Measurements from ENCODE around the gene RIPK3.

RIPK3 gene

DNA sequence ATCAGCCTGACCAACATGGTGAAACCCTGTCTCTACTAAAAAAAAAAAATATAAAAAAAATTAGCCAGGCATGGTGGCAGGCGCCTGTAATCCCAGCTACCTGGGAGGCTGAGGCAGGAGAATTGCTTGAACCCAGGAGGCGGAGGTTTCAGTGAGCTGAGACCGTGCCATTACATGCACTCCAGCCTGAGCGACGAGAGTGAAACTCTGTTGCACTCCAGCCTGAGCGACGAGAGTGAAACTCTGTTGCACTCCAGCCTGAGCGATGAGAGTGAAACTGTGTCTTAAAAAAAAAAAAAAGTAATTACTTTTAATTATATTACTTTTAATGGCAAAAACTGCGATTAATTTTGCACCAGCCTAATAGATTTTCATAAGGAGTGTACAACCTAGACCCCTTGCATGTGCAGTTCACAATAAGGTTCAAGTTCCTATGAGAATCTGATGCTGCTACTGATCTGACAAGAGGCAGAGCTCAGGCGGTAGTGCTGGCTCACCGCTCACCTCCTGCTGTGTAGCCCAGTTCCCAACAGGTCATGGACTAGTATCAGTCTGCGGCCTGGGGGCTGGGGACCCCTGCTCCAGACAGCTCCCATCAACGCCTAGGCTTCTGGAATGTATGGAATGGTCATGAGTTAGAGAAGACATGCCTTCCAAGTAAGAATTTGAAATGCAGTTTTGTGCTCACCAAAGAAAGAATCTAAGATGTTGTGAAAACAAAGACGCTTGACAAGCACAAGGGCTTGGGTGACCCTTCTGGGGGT lies 18.4 kb downstream of the RIPK3 start:
- no peak for DNase-seq

DNA sequence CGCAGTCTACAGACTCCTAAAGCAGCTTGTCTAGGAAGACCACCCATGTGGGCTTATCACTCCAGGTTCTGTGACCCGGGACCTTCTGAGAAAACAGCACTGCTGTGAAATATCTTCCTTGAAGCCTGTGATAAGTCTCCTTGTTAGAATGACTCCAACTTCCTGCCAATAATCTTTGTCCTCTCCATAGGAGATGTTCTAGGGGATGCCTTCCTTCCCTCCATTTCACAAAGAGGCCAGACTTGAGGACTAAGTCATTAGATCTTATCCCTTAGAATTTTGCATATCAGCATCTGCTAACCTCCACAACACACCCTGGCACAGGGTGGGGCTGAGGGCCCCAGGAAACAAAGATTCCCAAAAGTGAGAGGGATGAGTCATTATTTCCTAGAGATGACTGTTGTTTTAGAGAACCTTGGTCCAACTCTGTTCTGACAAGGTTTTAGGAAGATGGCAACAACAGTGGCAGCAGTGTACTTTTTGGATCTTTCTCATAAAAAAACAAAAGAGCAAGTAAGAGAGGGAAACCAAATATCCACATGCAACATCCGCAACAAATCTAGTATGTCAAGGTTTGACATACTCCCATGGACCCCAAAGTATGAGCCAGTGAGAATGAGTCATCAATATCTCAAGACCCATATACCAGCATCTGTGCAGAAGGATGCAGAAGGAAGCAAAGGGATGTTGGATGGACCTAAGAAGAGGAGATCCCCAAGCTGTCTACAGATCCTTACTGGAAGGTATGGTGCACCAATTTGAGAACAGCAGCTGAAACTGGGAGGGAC lies 22.5 kb downstream of the RIPK3 start:
- DNase-seq, result peak; percentile 16

- no peak for DNase-seq
These were observed 23.2 kb downstream of the RIPK3 start for GRCh38 chr14:24316597-24316950.

- no peak for DNase-seq
These were observed 23.8 kb downstream of the RIPK3 start for GRCh38 chr14:24315807-24316596.

GRCh38 chr14:24315243-24315806 lies 24.5 kb downstream of the RIPK3 start:
- DNase-seq, result no peak

DNA sequence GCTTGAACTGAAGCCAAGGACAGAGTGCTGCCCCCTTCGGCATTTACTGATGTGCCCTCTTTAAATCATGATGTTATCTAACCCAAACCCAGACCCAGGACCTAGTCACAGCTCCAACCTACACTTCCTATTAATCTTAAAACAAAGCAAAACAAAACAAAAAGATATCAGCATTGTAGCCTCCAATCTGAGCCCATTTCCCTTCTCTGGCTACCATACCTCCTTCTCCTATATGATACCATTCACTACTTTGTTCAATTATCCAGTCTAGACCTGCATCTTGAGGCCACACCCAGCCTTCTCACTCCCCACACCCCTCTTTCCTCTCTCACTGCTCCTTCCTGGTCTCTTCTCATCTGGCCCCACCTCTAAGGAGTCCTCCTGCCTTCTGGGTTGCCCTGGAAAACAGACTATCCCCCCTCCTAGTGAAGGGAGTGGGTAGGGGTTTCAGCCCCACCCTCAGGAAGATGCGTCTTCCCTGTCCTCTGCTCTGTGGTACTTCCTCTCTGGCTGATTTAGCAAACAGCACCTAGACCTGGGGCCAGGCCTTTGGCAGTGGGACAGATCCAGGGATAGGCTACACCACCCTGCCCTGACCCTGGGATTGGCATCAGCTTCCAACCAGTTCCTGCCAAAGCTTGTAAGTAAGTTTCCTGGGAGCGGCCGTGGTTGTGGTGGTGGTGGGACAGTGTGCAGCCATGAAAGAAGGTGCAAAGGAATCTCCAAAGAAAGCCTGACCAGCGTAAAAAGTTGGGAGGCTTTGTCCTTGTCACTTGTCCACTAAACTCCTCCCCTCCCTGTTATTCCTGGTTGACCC lies 25.2 kb downstream of the RIPK3 start:
- no peak for DNase-seq

- no peak for DNase-seq
These were observed 25.9 kb downstream of the RIPK3 start for GRCh38 chr14:24313913-24314312.

GRCh38 chr14:24312736-24313507 lies 26.9 kb downstream of the RIPK3 start:
- no peak for DNase-seq

- DNase-seq, result no peak
These were observed 27.8 kb downstream of the RIPK3 start for GRCh38 chr14:24311837-24312615.

GRCh38 chr14:24310646-24311604 lies 28.9 kb downstream of the RIPK3 start, which contains the start of gene LTB4R:
Gene LTB4R (plus strand): TSS chr14:24311502. CDS start chr14:24315652, 4,150 bp downstream.
- peak; percentile 60 for DNase-seq

- no peak for DNase-seq
These were observed 29.5 kb downstream of the RIPK3 start for GRCh38 chr14:24310265-24310645.

DNA sequence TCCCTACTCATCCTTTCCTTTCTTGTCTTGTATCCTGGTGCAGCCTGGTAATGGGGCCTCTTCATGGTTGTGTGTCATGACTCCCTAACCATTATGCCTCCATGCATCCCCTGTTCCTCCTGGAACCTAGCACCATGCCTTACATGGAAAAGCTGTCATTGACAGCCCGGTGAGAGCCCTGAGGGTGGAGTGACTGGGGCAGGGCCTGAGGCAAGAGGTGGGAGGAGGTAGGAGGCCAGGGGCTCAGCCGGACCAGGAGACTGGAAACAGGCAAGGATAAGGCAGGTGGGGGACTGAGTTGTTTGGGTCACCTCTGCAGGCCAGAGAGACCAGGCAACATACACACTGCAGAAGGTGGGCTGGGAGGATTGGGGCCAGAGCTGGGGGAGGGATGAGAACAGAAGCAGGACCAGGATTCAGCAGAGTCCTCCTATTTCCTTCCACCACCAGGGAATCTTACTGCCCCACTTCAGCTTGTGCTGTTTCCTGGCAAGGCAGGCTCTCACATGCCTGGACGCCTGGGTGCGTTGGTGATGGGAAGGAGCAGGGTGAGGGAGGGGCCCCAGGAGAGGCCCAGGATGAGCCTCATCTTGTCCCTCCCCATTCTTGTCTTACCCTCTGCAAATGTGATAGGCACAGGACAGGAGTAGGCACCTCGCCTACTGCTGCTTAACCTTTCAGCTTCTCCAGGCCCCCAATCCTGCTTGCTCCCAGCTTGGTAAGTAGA lies 30.1 kb downstream of the RIPK3 start, which contains the start of gene LTB4R2:
LTB4R2 (plus strand) TSS at position 603 of the 727 bp plus-strand sequence. CDS start 525 bp downstream, outside the sequence.
- DNase-seq, result no peak

DNA sequence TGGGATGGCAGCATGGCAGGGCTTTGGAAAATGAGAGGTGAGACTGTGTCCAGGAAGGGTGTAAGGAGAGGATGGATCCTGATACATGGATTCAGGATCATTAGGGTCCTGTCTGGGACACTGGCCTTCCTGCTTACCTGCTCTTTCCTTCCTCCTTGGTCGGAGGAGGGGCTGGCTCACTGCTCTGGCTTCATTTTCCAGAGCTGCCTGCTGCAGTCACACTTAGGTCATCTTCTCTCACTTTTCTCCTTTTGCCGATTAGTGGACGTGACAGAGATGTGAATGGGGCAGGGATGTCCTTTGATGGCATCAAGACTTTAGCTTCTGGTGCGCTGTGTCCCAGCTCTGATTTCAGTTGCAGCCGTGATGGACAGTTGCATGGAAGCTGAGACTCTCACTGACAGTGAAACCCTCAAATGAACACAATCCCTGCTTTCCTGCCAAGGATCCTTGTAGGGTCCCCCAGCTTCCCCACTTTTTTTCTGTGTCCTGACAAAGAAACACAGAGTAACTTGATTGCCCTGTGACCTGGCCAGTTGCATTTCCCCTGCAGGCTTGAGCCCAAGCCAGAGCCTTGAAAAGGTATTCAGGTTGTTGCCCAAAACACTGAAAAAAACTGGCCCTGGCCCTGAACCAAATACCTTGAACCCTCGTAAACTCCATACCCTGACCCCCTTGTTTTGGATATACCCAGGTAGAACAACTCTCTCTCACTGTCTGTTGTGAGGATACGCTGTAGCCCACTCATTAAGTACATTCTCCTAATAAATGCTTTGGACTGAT lies 31.3 kb downstream of the RIPK3 start:
- no peak for DNase-seq

GRCh38 chr14:24307575-24308341 lies 32.0 kb downstream of the RIPK3 start, which contains the start of gene CIDEB:
Gene CIDEB (minus strand): TSS chr14:24307977. CDS start chr14:24307858, 119 bp downstream.
- peak; percentile 52 for DNase-seq

- no peak for DNase-seq
These were observed 32.6 kb downstream of the RIPK3 start for GRCh38 chr14:24307156-24307574.

DNA sequence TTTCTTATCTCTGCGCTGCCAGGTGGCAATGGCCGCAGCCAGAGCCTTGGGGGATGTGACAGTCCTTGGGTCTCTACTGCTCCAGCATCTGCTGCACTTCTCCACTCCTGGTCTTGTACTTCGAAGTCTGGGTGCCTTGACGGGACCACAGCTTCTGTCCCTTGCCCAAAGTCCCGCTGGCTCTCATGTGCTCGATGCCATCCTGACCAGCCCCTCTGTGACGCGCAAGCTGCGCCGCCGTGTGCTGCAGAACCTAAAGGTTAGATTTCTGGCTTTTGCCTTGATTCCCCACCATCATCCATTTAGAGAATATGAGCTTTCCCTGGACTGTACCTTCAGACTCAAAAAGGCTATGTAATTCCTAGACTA lies 35.8 kb downstream of the RIPK3 start:
- no peak for DNase-seq
